HG03064 (cell line): Measurements from ENCODE around the gene SEMA6D.

ENCODE experiments used
- ATAC-seq: cut with Tn5 transposase; IDR thresholded peaks from one replicate; pipeline ENCODE4 v1.9.1; 2021; ENCODE audit warnings: low read depth; ENCODE audit not compliant: unreplicated experiment

Gene SEMA6D, protein sequence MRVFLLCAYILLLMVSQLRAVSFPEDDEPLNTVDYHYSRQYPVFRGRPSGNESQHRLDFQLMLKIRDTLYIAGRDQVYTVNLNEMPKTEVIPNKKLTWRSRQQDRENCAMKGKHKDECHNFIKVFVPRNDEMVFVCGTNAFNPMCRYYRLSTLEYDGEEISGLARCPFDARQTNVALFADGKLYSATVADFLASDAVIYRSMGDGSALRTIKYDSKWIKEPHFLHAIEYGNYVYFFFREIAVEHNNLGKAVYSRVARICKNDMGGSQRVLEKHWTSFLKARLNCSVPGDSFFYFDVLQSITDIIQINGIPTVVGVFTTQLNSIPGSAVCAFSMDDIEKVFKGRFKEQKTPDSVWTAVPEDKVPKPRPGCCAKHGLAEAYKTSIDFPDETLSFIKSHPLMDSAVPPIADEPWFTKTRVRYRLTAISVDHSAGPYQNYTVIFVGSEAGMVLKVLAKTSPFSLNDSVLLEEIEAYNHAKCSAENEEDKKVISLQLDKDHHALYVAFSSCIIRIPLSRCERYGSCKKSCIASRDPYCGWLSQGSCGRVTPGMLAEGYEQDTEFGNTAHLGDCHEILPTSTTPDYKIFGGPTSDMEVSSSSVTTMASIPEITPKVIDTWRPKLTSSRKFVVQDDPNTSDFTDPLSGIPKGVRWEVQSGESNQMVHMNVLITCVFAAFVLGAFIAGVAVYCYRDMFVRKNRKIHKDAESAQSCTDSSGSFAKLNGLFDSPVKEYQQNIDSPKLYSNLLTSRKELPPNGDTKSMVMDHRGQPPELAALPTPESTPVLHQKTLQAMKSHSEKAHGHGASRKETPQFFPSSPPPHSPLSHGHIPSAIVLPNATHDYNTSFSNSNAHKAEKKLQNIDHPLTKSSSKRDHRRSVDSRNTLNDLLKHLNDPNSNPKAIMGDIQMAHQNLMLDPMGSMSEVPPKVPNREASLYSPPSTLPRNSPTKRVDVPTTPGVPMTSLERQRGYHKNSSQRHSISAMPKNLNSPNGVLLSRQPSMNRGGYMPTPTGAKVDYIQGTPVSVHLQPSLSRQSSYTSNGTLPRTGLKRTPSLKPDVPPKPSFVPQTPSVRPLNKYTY

DNA sequence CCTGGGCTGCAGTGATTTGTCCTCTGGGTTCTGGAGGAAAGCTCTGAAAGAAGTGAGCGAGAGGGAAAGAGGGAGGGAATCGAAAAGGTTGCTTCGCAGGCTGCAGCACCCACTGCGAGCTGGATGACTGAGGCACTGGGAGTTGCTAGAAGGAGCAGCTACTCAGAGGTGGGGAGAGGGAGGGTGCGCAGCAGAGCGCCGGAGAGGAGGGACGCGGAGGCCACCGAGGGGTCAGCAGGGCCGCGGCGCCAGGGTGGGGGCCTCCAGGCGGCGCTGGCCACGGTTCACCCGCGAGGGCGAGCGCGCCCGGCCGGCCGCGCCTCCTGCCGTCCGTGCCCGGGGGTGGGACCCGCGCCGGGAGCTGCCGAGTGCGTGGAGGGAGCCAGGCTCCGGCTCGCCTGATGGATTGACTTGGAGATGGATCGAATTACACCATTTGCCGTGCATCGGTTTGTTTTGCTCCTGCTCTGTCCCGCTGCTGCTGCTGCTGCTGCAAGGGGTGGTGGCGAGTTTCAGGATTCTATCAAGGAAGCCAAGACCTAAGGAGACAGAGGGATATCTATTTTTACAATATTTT, at the start of gene SEMA6D:
TSS of gene SEMA6D (plus strand) at position 470 of the 577 bp plus-strand sequence. CDS start 42,294 bp downstream, outside the sequence.
- ATAC-seq: no peak

DNA sequence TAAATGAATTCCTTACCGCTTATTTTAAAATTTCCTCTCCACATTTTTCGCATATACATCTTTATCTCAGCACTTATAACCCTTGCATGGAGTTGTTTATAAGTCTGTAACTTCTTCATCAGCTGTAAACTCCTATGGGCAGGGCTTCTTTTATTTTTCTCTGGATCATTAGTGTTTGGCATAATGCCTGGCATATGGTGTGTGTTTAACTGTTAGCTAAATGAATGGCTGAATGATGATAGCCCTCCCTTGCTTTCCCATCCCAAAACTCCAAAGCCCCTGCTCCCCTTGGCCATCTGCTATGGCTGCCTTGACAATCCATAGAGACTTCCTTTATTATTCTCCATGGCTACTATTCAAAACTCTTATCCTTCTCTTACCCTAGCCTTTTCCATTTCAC, 48.1 kb upstream of the SEMA6D start:
- ATAC-seq: no peak

DNA sequence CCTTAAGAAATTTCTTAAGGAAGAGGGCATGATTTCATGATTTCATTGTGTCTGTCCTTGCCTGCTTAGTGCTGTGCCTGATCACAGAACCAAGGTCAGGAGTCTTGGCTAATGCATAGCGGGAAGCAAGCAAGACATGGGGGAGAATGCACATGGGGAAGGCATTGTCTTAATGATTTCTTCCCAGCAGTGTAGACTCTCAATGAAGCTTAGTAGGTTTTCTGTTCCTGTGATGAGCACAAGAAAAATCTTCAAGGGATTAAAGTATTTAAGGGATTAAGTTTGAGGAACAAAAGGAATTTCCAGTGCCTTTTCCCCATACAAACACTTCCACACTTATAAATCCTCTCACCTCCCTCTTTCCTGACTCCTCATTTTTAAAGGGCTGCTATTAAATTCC, 46.9 kb upstream of the SEMA6D start:
- no peak for ATAC-seq

DNA sequence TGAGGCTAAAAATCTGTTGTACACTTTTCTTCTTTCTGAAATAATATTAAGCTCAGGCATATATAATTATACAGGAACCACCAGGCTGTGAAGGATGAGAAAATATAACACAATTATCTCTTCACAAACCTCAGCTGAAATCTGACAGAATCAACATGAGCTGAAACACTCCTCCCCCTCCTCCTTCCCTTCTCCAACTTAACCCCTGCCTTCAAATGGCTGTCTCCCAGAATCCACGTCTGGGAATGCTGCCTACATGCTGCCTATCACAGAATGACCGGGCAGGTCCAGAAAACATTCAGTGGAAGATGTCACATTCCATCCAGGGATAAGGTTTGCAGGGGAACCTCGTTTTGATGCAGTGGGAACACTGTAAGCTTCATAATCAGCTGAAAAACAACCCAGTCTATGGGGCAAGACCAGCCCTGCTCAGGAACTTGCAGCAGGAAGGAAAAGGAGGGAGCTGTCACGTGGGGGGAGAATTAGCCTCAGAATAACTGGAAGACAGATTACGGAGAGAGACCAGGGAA, 44.0 kb upstream of the SEMA6D start:
- no peak for ATAC-seq

DNA sequence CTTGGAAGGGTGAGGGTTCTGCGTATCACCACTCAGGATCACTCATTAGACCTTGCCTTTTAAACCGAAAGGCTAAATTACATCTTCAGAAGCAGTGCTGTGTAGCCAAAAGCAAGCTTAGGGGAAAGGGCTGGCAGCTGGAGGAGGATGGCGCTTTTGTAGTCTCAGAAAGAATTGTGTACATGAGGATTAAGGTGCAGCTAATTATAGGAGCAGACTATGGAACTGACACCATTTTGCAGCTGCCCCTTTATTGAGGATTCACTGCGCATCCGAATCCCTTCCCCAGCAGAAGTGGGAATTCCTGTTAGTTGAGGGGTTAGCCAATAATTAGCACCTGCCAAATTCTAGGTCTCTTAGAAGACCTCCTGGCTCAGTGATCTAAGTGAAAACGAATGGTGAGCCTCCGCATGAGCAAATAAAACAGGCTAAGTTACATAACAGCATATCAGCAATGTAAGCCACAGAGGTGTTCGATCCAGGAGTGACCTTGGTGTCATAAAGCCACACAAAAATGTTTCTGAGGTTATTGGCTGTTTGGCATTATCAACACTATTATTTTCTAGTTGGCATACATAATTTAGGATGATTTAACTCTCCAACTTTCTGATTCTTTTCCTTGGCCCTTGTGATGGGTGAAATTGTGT, 42.6 kb upstream of the SEMA6D start:
- ATAC-seq: no peak

DNA sequence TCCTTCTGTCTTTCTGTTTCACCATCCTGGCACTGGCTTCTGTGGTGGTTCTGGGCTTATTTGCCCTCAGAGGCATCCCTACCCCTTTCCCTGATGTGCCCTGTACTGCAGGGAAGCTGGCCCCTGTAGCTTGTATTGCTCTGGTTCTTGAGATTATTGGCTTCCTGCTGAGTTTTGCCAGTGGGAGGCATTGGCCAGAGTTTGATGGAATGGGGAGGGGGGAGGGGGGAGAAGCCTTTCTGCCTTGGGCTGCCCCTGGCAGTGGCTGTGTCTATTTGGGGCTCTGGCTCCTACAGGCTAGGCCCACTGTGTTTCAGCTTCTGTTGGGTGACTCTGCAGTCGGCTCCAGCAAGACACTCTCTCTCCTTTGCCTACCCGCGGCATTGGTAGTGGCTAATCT, 41.6 kb upstream of the SEMA6D start:
- no peak for ATAC-seq

DNA sequence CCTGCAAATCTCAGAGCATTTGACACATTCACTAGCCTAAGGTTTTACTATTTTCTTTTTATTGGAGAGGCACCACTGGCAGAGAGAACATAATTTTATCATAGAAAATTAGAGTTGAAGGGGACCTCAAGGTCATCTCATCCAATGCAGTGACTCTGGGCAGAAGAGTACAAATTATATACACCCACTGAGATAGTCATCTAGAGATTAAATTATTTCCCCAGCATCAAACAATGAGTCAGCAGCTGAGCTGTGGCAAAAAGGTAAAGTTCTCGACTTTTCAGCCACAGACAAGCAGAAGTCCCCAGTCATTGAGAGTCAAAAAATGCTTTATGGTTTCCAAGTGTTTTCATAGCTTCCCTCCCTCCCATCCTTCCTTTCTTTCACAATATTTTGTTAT, 39.3 kb upstream of the SEMA6D start:
- ATAC-seq: no peak

DNA sequence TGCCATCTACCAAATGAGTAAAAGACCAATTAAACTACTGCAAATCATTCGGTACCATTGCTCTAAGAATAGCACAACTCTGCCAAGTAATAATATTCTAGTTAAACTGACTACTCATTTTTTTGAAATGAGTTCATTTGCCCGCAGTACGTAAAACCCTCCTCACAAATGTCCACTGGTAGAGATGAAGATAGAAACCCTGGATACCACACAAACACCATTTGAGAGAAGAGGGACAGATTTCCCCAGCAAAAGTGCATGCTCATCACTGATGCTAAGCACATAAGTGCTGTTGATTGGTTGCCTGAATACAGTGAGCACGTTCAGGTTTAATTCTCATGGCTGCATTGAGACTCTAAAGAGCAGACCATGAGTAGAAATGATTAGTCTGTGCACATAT, 34.6 kb upstream of the SEMA6D start:
- ATAC-seq: no peak

DNA sequence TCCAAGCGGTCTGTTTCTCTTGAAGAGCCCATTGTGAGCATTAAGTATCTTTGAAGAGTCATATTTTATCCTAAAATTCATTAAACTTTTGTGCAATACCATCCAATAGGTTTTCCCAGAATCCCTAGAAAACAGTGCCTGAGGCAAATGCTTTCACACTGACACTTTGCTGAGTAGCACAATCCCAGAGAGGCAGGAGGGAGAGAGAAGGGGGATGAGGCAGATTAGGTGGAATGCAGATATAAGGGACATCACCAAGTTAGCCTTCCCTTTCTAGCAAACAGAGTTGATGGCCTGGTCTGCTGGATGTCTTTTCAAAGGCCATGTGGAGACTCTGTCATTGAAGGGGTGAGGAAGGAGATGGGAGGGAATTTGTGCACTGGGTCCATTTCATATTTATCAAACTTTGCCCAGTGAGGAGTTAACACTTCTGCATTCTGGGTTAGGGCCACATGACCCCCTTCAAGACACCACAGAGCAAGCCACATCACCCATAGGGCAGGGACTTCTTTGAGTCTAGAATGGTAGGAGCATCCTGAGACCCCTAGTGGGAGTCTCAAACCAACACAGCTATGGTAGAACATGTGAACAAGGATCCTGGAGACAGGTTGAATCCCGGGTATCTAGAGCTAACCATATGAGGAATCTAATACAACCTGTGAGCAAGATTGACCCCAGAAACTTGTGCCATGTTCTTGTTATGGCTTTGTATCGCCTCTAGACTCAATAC, 32.0 kb upstream of the SEMA6D start:
- ATAC-seq: no peak

DNA sequence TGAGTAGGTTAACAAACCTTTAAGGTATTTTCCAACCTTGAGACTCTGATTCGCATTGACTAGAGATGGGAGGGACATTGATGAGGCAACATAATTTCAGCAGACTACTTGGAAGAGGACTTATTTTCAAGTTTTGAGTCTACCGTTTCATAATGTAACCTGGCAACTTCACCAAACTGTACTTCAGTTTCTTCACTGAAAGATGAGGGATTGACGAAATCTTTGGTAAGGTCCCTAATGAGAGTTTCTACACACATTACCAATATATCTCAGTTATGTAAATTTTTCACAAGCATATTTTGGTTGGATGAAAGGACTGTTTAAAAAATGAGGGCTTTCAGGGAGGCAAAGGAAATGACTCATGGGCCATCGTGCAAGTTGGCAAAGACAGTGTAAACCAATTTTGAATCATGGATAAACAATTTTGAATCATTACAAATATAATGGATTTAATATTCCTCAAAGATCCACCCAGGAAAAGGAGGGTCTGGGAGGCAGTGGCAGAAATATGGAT, 28.7 kb upstream of the SEMA6D start:
- ATAC-seq: no peak

DNA sequence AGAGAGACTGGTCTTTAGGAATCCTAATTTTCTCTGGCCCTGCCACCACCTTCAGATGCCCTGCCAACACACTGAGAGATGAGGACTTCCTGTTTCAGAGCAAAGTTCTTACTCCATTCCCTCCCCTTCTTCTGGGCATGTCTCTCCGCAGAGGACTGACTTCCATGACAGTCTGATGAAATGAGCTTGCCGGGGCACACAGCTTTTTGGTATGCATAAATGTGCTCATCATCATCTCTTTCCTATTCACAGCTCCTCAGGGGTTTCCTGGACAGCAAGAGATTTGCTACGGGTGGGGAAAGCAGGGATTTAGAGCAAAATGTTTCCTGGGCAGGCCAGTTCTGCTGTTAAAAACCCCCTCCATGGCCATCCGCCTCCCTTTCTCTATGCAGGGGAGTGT, 27.6 kb upstream of the SEMA6D start:
- ATAC-seq: no peak

DNA sequence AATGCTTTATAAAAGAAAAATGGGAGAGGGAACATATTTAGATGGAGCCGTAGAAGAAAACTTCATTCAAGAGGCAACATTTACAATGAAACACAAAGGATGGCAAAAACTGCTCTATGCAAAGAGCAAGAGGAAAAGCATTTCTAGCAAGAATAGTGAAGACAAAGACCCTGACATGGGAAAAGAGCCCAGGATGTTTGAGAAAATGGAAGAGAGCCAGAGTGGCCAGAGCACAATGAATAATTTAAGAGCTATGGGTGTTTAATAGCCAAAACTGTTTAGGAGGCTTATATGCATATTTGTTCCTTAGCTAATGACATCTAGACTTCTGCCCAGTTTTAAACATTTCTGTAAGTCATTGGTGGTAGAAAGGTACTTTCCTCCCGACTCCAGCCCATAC, 25.4 kb upstream of the SEMA6D start:
- no peak for ATAC-seq

DNA sequence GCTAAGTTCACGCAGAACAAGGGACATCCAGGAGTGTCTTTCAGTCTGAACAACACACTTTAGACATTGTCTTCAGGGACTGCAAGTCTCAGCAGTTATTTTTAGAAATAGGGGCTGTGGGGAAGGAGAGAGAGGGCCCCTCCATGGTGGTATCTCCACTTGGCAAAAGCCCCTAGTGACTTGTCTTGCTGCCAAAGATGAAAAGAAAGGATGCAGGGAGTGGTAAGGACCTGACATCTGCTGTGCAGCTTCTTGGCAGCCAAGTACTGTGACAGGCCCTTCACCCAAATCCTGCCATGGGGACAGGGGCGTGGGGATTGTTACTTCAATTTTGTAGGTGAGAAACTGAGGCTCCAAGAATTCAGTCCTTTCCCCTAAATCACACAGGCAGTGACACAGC, 21.0 kb upstream of the SEMA6D start:
- no peak for ATAC-seq

DNA sequence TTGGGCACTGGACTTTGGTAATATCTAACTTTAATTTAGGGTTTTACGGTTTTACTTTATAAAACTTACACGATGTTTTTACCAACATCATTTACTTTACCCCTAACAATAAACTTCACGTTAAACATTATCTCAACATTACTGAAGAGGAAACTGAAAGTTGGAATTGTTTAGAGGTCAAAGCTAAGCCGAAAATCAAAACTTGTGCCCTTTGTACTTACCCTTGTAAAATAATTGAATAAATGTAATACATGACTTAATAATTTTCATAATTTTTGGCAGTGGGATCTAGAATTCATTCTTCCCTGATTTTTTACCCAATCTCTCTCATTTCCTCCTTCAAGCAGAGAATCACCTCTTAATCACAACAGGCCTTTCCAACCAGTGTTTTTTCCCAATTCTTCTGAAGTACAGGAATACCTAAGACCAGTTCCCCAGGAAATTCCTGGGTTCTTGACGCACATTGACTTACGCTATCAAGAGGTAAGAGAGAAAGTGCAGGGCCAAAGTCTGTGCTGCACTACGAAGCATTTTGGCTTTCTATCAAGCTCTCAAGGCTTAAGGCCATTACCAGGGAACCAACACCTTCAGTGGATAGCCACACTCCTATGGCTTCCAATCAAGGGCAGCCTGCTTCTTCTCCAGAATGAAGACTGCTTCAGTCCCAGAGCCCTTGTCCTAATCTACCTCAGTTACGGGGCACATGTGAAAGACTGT, 11.9 kb upstream of the SEMA6D start:
- ATAC-seq: no peak

DNA sequence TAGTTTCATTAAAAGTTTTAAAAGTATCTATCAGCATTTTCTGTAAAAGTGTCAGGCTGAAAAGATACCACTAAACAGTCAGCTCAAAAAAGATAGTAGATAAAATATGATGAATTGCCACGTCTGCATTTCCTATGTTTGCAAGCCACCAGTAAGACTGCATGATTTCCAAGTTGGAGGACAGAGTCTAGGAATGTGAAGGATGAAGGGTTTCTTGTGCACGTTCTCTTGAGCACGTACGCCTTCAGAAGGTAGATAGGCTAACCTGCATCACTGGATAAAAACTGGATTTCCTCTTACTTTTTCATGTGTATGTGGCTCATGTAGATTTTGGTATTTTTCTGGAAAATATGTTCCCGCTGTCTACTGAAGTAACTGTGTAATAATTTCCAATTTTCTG, 9.9 kb upstream of the SEMA6D start:
- ATAC-seq: no peak

DNA sequence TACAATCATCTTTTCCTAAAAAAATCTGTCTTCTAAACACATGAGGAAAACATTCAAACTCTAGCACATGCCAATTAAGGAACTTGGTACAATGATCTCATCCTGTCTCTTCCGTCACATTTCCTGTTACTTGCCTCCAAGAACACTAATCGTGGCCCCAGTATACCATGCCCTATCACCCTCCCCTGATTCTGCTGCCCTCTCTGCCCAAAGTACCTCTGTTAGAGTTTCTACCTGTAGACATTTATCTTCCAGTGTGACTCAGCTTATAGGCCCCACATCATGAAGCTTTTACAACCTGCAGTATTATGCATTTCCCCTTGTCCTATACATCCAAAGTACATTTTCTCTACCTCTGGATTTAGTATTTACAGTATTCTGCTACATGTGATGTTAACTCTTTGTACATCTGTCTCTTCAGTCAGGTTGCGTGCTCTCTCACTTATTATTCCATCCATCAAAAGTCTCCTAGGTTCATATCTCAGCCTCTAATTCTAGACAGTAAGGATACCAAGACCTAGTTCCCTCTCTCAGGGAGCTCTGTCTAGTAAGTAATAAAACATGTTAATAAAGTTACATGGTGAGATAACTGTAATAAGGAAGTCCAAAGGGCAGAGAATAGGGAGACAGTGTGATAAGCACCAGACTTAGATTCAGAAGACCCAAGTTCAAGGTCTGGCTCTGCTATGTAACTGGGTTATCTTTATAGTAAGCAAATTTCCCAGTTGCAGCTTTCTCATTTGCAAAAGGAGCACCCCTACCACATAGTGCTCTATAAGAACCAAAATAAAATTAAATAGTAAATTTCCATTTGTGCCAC, 8.9 kb upstream of the SEMA6D start:
- no peak for ATAC-seq

DNA sequence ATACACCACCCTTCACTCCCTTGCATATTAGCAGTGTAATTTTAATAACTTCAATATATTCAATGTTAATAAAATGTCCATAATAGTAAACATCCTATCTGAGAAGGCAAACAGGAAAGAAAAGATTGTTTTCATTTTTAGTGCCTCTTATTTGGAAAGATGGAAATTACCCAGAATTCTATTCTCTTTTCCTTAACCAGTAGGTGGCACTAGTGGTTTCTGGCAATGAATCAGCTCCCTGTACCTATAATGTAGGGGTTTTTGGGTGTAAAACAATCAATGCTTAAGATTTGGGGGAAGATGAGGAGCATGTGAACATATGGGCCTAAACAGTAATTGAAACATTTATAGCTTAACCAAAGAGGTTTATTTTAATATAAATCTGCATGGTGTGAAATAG, 5.7 kb upstream of the SEMA6D start:
- ATAC-seq: no peak

DNA sequence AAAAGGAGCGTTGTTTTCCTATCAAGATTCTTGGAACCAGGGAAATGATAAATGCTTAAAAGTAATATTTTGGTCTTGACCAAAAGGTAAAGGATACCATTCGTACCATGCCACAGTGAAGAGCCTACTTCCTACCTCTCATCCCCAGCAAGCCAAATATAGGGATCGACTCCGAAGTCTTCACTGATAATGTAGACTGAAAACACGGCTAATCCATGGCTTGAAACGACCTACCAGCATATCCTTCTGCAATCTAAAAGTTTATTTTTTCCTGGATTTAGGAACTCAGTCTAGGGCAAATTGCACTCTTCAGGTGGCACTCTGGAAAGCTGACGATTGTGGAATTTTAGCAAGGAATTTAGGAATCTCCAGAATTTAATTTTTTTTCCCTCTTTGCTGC, 1.9 kb upstream of the SEMA6D start:
- ATAC-seq: no peak
